Adrenal gland (tissue), 12 donors: ENCODE measurements around the gene RAB11FIP5. TPM values are rescaled to one million over a fixed set of nuclear protein-coding genes. Genes with fewer than 3 reads are reported as not detected.

Experiments
- DNase-seq, 7 donors: peaks; one replicate each; pipeline ENCODE4 v3.0.0-alpha.2; 2019 to 2020
- H3K27ac ChIP-seq, 5 donors: fragments of 200-600 bp; sonication (generic) in 4 of 5; 1 replicate in 3 of 5; 2 replicates in 2 of 5; pipeline versions ENCODE4 v1.5.1 to v1.8.0; 2016 to 2020; ENCODE audit warnings: mild to moderate bottlenecking in 1 of 5
- H3K27me3 ChIP-seq: fragments of 200-600 bp; 2 replicates; pipeline ENCODE4 v1.8.0; 2021
- H3K36me3 ChIP-seq, 2 donors: fragments of 200-600 bp; replicated peaks in 1 of 2; 1 replicate in 1 of 2; 2 replicates in 1 of 2; pipeline versions ENCODE4 v1.5.1 to v1.8.0; 2018 to 2022
- H3K4me1 ChIP-seq, 2 donors: fragments of 200-600 bp; replicated peaks in 1 of 2; 1 replicate in 1 of 2; 2 replicates in 1 of 2; pipeline versions ENCODE4 v1.5.1 to v1.8.0; 2018 to 2021
- H3K4me3 ChIP-seq, 4 donors: fragments of 200-600 bp; sonication (generic) in 3 of 4; one replicate each; pipeline ENCODE4 v1.5.1; 2016 to 2018
- H3K9me3 ChIP-seq, 3 donors: fragments of 200-600 bp; sonication (generic) in 1 of 3; replicated peaks in 1 of 3; 1 replicate in 2 of 3; 2 replicates in 1 of 3; pipeline versions ENCODE4 v1.5.1 to v1.8.0; 2016 to 2021
- POLR2A ChIP-seq, 2 donors: fragments of 450-650 bp; IDR thresholded peaks; one replicate each; pipeline ENCODE4 v1.6.1; 2017; ENCODE audit warnings: antibody characterized with exemption in 2 of 2, mild to moderate bottlenecking in 2 of 2, moderate library complexity in 1 of 2
- whole genome bisulfite sequencing, 4 donors: extraction: QIAGEN DNeasy Blood & Tissue Kit in 2 of 4; methylation state at CpG; one replicate each; pipeline versions ENCODE4 v1.1.5 to v1.1.7; 2013 to 2017; 5-methylcytosine and 5-hydroxymethylcytosine counted together
- intact Hi-C, 2 donors: fragments of 100-400 bp; cut with DNase I; formaldehyde crosslinking; loops; one replicate each; pipeline versions ENCODE4 v1.14.1 to v1.15.0; 2022 to 2023
- polyA plus RNA-seq, 3 donors: library from polyadenylated mRNA; stranded (reverse); fragments of 200-250 nt in 2 of 3; fragments of 350-450 nt in 1 of 3; fragmentation: Illumina TruSeq in 1 of 3; extraction: RNeasy Lipid Tissue Mini Kit (QIAGEN cat#74804) in 1 of 3; gene quantifications; one replicate each; pipeline ENCODE4 v1.2.3, GENCODE V29; 2013 to 2014
- total RNA-seq, 9 donors: library from RNA; depleted of rRNA in 4 of 9; stranded (reverse); fragments of >200 nt in 4 of 9; fragments of 120-200 nt in 1 of 9; fragmentation: NEBNext Ultra II Directional in 1 of 9; extraction: Animal tissue kit (Norgen Biotek cat#: 25700) in 1 of 9; gene quantifications; one replicate each; pipeline versions ENCODE4 v1.1.0 to v1.2.4, GENCODE V29; 2013 to 2023
- TF ChIP-seq, protein P1 (sequence below), 6 experiments: fragments of 450-650 bp in 4 of 6; fragments of 200-600 bp in 2 of 6; sonication (generic) in 1 of 6; IDR thresholded peaks; 1 replicate in 5 of 6; 2 replicates in 1 of 6; pipeline versions ENCODE4 v1.5.1 to v1.8.0; 2016 to 2021; ENCODE audit warnings: antibody characterized with exemption in 6 of 6, mild to moderate bottlenecking in 2 of 6, moderate library complexity in 1 of 6
- donor health status: healthy with polysubstance abuse.
- donor health status: Bipolar disorder and iron deficiency.
- donor health status: DM: yes; HTN: yes; CAD: no.
- donor health status: DM: no; HTN: no; CAD: no.
- donor health status: DM: no; HTN: no; CAD: no.
- donor health status: DM: yes; HTN: yes; CAD: no.

The RAB11FIP5 gene
- total and polyA plus RNA-seq, 12 donors = 3.3 to 46.7 (median 23.3) TPM

DNA sequence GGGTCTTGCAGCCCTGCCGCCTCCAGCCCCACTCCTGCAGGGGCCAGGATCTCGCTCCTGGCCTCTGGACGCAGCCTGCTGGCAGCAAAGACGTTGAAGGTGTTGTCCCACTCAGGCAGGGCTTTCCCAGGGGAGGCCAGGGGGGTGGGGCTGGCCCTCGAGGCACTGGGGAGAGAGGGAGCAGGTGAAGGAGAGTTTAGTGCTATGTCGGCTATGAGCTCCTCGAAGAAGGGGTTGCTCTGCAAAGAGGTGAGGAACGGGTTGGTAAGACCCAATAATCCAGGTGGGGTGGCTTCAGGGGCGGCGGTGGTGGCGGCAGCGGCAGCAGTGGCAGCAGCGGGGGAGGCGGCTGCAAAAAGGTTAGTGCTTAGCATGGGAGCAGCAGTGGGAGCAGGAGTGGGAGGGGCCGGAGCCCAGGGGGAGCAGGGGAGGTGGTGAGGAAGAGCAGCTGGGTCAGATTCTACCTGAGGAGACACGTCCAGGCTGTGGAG lies 31.5 kb downstream of the RAB11FIP5 start:
- Histone ChIP-seq H3K4me1 (peaks cover 0 to 5% of the 10 kb centered on the region in 2 donors), H3K27ac (no peak overlapping the region), H3K36me3 (peaks cover 0 to 10% of the 10 kb centered on the region in 2 donors), H3K4me3 (no peak overlapping the region), H3K9me3 (no peaks in the 10 kb centered on the region), H3K27me3 (no peaks in the 10 kb centered on the region)
- TF ChIP-seq POLR2A (IDR thresholded peaks at IDR 0.05) = no peak
- TF ChIP-seq, protein P1, sequence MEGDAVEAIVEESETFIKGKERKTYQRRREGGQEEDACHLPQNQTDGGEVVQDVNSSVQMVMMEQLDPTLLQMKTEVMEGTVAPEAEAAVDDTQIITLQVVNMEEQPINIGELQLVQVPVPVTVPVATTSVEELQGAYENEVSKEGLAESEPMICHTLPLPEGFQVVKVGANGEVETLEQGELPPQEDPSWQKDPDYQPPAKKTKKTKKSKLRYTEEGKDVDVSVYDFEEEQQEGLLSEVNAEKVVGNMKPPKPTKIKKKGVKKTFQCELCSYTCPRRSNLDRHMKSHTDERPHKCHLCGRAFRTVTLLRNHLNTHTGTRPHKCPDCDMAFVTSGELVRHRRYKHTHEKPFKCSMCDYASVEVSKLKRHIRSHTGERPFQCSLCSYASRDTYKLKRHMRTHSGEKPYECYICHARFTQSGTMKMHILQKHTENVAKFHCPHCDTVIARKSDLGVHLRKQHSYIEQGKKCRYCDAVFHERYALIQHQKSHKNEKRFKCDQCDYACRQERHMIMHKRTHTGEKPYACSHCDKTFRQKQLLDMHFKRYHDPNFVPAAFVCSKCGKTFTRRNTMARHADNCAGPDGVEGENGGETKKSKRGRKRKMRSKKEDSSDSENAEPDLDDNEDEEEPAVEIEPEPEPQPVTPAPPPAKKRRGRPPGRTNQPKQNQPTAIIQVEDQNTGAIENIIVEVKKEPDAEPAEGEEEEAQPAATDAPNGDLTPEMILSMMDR (IDR thresholded peaks at IDR 0.05) = no peak
- 86 to 90% (median 88%) methylated on average over 16 of the region's 16 CpGs for WGBS, 4 donors
- intact Hi-C loops = loop anchor here in 1 of 2 donors (5.0 kb wide), 1 partner anchor 189 kb away; no protein-coding TSS in a partner anchor
- DNase-seq = no peak

DNA sequence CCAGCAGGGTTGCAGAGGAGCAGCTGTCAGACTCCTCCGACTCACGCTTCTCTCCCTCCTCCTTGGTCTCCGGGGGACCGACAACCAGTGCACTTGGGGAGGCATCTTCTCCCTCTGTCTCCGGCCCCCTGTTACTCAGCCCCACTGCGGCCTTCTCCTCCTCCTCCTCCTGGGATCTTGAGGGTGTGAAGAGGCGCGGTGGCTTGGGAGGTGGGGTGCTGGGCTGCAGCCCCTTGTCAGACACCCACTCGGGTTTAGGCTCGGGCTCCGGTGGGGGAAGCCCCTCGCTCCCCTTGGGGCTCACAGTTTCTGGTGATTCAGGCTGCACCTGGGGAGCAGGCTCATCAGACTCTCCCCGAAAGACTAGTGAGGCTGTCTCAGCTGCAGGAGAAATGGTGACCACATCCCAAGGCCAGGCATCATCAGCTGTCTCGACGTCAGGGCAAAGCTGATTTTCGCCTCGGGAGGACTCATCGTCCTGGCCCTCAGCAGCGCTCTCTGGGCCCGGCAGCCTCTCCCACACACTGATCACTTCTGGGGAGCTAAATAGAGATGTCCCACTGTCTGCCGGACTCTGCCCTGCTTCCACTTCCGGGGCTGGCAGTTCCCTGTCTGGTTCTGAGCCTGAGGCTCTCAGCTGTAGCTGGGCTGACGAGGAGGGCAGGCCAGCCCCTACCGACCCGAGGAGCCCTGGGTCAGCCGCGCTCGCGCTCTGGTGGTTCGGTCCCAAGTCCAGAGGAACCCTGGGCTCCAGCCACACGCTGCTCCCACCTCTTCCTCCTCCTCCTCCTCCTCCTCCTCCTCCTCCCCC lies 32.2 kb downstream of the RAB11FIP5 start:
- Histone ChIP-seq H3K9me3 (no peaks in the 10 kb centered on the region), H3K4me3 (no peak overlapping the region), H3K27ac (no peak overlapping the region), H3K36me3 (peaks cover 0 to 12% of the 10 kb centered on the region in 2 donors), H3K27me3 (no peaks in the 10 kb centered on the region), H3K4me1 (peaks cover 0 to 2% of the 10 kb centered on the region in 2 donors)
- peak in 1 of 7 donors; percentile 32 for DNase-seq
- WGBS, 4 donors = 83 to 90% (median 87%) methylated on average over 14 to 31 of the region's 31 CpGs
- intact Hi-C loops = loop anchor here in 1 of 2 donors (5.0 kb wide), 1 partner anchor 188 kb away; no protein-coding TSS in a partner anchor
- TF ChIP-seq, protein P1 (IDR thresholded peaks at IDR 0.05) = no peak
- TF ChIP-seq POLR2A (IDR thresholded peaks at IDR 0.05) = no peak

DNA sequence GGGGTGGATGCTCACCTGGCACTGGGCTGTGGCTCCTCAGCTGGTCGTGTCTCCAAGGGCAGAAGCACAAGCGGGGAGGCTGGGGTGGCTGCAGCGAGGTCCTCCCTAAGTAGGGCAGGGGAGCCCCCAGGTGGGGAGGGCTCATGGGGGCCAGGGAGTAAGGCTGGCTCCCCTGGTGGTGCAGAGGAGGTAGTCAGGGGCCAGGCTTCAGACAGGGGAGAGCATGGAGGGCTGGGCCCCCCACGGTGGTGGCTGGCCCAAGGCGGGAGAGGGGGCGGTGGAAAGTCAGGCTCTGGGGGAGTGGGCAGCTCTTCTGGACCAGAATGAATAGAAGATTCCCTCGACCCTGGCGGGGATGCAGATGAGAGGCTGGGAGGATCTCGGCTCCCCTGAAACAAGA lies 33.1 kb downstream of the RAB11FIP5 start:
- Histone ChIP-seq H3K4me1 (no peaks in the 10 kb centered on the region), H3K27ac (no peak overlapping the region), H3K9me3 (no peaks in the 10 kb centered on the region), H3K4me3 (no peak overlapping the region), H3K36me3 (peaks cover 0 to 21% of the 10 kb centered on the region in 2 donors), H3K27me3 (no peaks in the 10 kb centered on the region)
- DNase-seq = no peak
- intact Hi-C loops = loop anchor here (5.0 kb wide), 2 partner anchors 87 to 187 kb away; no protein-coding TSS in a partner anchor
- WGBS, 4 donors = 87 to 90% (median 89%) methylated on average over 6 to 9 of the region's 9 CpGs
- no peak for TF ChIP-seq POLR2A (IDR thresholded peaks at IDR 0.05)
- TF ChIP-seq, protein P1 (IDR thresholded peaks at IDR 0.05) = no peak
